Muscle layer of duodenum (tissue), 2 donors: Measurements from ENCODE around the gene ARID3A.

ENCODE experiments used
- H3K27ac ChIP-seq: one replicate; pipeline ENCODE4 v1.7.0; 2013; ENCODE audit warnings: mild to moderate bottlenecking, low read length
- H3K27me3 ChIP-seq: one replicate; pipeline ENCODE4 v1.7.0; 2013; ENCODE audit warnings: low read depth, mild to moderate bottlenecking, control low read depth, low read length
- H3K36me3 ChIP-seq, 2 donors: one replicate each; pipeline ENCODE4 v1.7.0; 2013; ENCODE audit warnings: low read length in 2 of 2, control low read depth in 1 of 2, mild to moderate bottlenecking in 1 of 2; ENCODE audit not compliant: insufficient read depth in 2 of 2, control insufficient read depth in 1 of 2
- H3K4me1 ChIP-seq, 2 donors: one replicate each; pipeline ENCODE4 v1.7.0; 2013; ENCODE audit warnings: low read length in 2 of 2, mild to moderate bottlenecking in 2 of 2, control low read depth in 1 of 2, moderate library complexity in 1 of 2; ENCODE audit not compliant: insufficient read depth in 2 of 2, control insufficient read depth in 1 of 2
- H3K4me3 ChIP-seq, 2 donors: one replicate each; pipeline ENCODE4 v1.7.0; 2013; ENCODE audit warnings: low read length in 2 of 2, low read depth in 1 of 2, mild to moderate bottlenecking in 1 of 2
- H3K9me3 ChIP-seq, 2 donors: one replicate each; pipeline ENCODE4 v1.7.0; 2013; ENCODE audit warnings: low read length in 2 of 2, control low read depth in 1 of 2, mild to moderate bottlenecking in 1 of 2; ENCODE audit not compliant: control insufficient read depth in 1 of 2
- donor health status: healthy.

The ARID3A gene

DNA sequence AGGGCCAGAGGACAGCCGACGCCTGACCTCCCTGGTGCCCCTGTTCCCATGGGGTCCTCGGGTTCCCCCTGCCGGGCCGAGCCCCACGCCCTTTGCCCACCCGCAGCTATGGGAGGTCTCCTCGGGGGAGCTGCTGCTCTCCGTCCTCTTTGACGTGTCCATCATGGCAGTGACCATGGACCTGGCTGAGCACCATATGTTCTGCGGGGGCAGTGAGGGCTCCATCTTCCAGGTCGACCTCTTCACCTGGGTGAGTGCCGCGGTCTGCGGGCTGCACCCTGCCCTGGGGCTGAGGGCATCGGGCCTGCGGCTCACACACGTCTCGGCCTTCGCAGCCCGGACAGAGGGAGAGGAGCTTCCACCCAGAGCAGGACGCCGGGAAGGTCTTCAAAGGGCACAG lies 64.9 kb downstream of the ARID3A start:
- Histone ChIP-seq H3K4me3 (no peak overlapping the region), H3K4me1 (peaks cover 0 to 1% of the 10 kb centered on the region in 2 donors), H3K27me3 (peaks cover 5% of the 10 kb centered on the region), H3K36me3 (peaks cover 4 to 62% of the 10 kb centered on the region in 2 donors), H3K27ac (no peak overlapping the region), H3K9me3 (no peaks in the 10 kb centered on the region)

DNA sequence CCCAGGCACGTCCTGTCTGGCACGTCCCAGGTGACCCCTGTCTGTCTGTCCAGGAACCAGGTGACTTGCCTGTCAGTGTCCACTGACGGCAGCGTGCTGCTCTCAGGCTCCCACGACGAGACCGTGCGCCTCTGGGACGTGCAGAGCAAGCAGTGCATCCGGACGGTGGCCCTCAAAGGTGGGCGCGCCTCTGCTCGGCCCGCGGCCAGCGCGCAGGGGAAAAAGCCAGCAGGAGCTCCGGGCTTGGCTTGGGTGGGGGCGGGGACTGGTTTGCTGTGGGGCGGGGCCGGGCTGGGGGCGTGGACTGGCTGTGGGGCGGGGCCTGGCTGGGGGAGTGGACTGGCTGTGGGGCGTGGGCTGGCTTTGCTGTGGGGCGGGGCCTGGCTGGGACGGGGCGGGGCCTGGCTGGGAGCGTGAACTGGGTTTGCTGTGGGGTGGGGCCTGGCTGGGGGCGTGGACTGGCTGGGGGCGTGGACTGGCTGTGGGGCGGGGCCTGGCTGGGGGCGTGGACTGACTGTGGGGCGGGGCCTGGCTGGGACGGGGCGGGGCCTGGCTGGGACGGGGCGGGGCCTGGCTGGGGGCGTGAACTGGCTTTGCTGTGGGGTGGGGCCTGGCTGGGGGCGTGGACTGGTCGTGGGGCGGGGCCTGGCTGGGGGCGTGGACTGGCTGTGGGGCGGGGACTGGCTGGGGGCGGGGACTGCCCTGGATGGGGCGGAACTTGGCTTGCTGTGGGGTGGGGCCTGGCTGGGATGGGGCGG lies 65.5 kb downstream of the ARID3A start:
- H3K36me3 ChIP-seq: peaks cover 4 to 56% of the 10 kb centered on the region in 2 donors
- H3K4me3 ChIP-seq: no peak overlapping the region
- no peaks in the 10 kb centered on the region for H3K9me3 ChIP-seq
- peaks cover 0 to 7% of the 10 kb centered on the region in 2 donors for H3K4me1 ChIP-seq
- H3K27ac ChIP-seq: no peak overlapping the region
- peaks cover 11% of the 10 kb centered on the region for H3K27me3 ChIP-seq

DNA sequence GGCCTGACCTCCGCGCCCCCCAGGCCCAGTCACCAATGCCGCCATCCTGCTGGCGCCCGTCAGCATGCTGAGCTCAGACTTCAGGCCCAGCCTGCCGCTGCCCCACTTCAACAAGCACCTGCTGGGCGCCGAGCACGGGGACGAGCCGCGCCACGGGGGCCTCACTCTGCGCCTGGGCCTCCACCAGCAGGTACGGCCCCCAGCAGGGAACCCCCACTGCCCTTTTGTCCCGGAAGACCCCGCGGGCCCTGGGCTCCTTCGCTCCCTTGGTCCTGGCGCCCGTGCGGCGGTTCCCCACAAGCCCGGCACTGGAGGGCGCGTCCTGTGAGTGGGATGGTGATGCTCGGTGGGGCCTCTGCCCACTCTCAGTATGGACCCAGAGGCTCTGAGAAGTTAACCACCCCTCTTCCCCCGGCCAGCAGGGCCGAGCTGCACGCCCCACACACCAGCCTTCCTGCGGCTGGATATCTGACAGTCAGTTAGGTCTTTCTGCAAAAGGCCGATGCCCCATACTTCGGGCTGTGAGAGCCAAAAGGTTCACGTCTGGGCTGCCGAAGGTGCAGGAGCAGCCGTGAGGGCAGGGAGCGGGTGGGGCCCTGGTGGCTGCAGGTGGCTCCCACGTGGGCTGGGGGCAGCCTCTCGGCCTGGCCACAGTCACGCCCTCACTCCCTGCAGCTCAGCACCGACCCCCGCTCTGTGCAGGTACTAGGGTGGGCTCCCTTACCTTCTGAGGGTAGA lies 66.3 kb downstream of the ARID3A start:
- Histone ChIP-seq H3K27ac (no peak overlapping the region), H3K4me3 (no peak overlapping the region), H3K9me3 (no peaks in the 10 kb centered on the region), H3K36me3 (peaks cover 4 to 50% of the 10 kb centered on the region in 2 donors), H3K4me1 (peaks cover 0 to 10% of the 10 kb centered on the region in 2 donors), H3K27me3 (peaks cover 16% of the 10 kb centered on the region)

- Histone ChIP-seq H3K27ac (no peak overlapping the region), H3K9me3 (no peaks in the 10 kb centered on the region), H3K4me3 (no peak overlapping the region), H3K4me1 (peaks cover 0 to 10% of the 10 kb centered on the region in 2 donors), H3K27me3 (peaks cover 21% of the 10 kb centered on the region), H3K36me3 (peaks cover 4 to 46% of the 10 kb centered on the region in 2 donors)
Observed at GRCh38 chr19:992670-993055, 66.8 kb downstream of the ARID3A start.

GRCh38 chr19:993361-993830 lies 67.6 kb downstream of the ARID3A start:
- Histone ChIP-seq H3K27ac (no peak overlapping the region), H3K4me3 (no peak overlapping the region), H3K4me1 (peaks cover 0 to 10% of the 10 kb centered on the region in 2 donors), H3K27me3 (peaks cover 28% of the 10 kb centered on the region), H3K9me3 (no peaks in the 10 kb centered on the region), H3K36me3 (peaks cover 4 to 41% of the 10 kb centered on the region in 2 donors)

GRCh38 chr19:993831-994393 lies 68.1 kb downstream of the ARID3A start:
- no peak overlapping the region for H3K27ac ChIP-seq
- H3K4me3 ChIP-seq: no peak overlapping the region
- peaks cover 0 to 40% of the 10 kb centered on the region in 2 donors for H3K36me3 ChIP-seq
- peaks cover 0 to 10% of the 10 kb centered on the region in 2 donors for H3K4me1 ChIP-seq
- H3K9me3 ChIP-seq: no peaks in the 10 kb centered on the region
- peaks cover 30% of the 10 kb centered on the region for H3K27me3 ChIP-seq

GRCh38 chr19:994516-994915 lies 68.7 kb downstream of the ARID3A start:
- H3K4me1 ChIP-seq: peaks cover 0 to 10% of the 10 kb centered on the region in 2 donors
- H3K27ac ChIP-seq: no peak overlapping the region
- H3K4me3 ChIP-seq: no peak overlapping the region
- H3K9me3 ChIP-seq: no peaks in the 10 kb centered on the region
- peaks cover 36% of the 10 kb centered on the region for H3K27me3 ChIP-seq
- peaks cover 0 to 40% of the 10 kb centered on the region in 2 donors for H3K36me3 ChIP-seq

DNA sequence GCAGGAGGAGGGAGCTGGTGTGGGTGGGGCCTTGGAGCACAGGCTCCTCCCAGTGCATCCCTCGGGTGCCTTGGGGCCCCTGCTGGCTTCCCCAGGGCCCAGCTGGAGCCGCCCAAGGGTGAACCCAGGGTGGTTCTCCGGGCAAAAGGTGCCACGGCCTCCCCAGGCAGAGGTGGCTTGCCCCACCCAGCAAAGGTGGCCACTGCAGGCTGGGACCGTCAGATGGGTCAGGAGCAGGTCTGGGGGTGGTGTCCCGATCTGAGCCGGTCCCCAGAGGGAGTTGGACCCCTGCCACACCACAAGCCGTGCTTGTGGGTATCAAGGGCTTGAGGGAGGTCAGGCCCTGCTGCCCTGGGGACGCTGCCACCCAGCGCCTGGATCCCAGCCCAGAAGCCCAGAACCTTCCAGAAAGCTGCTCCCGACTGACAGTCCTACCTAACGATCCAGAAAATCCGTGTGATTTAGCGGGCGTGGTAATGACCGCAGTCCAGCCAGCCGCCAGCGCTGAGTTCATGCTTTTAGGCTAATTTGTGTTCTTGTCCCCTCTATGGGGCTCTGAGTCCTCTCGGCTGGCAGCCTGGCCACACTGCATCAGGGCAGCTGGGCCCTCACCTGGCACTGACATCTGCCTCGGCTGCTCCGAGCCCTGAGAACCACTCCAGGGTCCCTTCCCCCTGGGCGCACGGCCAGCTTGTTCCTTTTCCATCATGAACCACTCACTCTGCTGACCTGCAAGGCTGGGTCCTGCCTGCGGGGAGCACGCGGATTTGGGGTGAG lies 69.4 kb downstream of the ARID3A start:
- Histone ChIP-seq H3K27ac (no peak overlapping the region), H3K36me3 (peaks cover 0 to 32% of the 10 kb centered on the region in 2 donors), H3K9me3 (no peaks in the 10 kb centered on the region), H3K4me1 (peaks cover 0 to 10% of the 10 kb centered on the region in 2 donors), H3K4me3 (no peak overlapping the region), H3K27me3 (peaks cover 37% of the 10 kb centered on the region)

- Histone ChIP-seq H3K27me3 (peaks cover 42% of the 10 kb centered on the region), H3K4me1 (peaks cover 0 to 16% of the 10 kb centered on the region in 2 donors), H3K9me3 (no peaks in the 10 kb centered on the region), H3K4me3 (no peak overlapping the region), H3K27ac (no peak overlapping the region), H3K36me3 (peaks cover 0 to 23% of the 10 kb centered on the region in 2 donors)
Observed at GRCh38 chr19:996051-996838, 70.4 kb downstream of the ARID3A start.

DNA sequence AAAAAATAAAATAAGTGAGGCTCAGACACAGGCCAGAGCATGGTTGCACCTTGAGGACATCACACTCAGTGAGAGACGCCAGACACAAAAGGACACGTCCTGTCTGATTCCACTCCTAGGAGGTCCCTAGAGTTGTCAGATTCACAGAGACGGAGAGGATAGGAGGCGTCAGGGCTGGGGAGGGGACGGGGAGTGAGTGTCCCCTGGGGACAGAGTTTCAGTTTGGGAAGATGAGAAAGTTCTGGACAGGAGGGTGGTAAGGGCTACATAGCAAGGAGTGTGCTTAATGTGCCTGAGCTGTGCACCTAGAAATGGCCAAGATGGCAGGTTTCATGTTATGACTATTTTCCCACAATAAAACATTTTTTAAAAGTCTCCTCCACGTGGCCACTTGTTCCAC lies 72.2 kb downstream of the ARID3A start:
- H3K9me3 ChIP-seq: no peaks in the 10 kb centered on the region
- peaks cover 0 to 18% of the 10 kb centered on the region in 2 donors for H3K36me3 ChIP-seq
- H3K4me1 ChIP-seq: peaks cover 0 to 23% of the 10 kb centered on the region in 2 donors
- no peak overlapping the region for H3K4me3 ChIP-seq
- no peak overlapping the region for H3K27ac ChIP-seq
- H3K27me3 ChIP-seq: peaks cover 56% of the 10 kb centered on the region
